GM21360 (cell line): ENCODE results near the gene KMT5C.

Source experiments
- ATAC-seq: cut with Tn5 transposase; IDR thresholded peaks from one replicate; pipeline ENCODE4 v1.9.1; 2021; ENCODE audit warnings: mild to moderate bottlenecking, moderate library complexity; ENCODE audit not compliant: unreplicated experiment

KMT5C gene

DNA sequence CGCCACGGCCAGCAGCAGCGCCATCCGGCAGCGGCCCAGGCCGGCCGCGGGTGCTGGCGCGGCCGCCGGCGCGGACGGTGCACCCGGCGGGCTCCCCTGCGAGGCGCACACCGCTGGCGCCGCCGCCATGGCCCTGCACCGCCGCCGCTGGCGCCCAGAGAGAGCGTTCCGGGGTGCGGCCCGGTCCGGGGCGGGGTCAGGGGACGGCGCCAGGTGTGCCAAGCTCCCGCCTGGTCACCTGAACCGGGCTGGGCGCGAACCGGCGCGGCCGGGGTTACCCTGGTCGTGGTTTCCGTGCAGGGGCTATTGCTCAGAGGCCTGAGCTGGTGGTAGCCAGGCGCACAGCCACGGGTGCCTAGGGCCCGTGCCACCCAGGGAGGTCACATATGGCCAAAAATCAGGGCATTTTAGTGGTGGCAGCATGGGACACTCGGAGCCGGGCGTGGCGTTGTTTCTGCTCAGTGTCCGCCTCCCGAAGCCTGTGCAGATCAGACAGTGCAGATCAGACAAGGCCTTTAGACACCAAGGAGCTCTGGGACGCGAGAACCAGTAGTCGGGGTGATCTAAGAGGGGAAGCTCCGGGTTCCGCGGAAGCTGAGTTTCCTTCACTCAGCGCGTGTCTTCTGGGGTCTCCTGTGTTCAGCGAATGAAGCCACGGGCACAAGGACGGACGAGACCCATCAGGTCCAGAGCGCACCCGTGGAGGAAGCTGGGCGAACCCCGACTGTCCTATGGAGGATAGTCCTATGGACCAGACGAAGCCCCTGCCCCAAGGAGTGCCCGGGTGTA, 44.6 kb downstream of the KMT5C start, which contains the start of gene TMEM238:
Gene TMEM238 (minus strand): TSS at position 162 of the 789 bp plus-strand sequence. CDS start 33 bp downstream, at position 129.
- no peak for ATAC-seq

- ATAC-seq, result peak; percentile 43
Observed at GRCh38 chr19:55384920-55385723, 45.4 kb downstream of the KMT5C start.

DNA sequence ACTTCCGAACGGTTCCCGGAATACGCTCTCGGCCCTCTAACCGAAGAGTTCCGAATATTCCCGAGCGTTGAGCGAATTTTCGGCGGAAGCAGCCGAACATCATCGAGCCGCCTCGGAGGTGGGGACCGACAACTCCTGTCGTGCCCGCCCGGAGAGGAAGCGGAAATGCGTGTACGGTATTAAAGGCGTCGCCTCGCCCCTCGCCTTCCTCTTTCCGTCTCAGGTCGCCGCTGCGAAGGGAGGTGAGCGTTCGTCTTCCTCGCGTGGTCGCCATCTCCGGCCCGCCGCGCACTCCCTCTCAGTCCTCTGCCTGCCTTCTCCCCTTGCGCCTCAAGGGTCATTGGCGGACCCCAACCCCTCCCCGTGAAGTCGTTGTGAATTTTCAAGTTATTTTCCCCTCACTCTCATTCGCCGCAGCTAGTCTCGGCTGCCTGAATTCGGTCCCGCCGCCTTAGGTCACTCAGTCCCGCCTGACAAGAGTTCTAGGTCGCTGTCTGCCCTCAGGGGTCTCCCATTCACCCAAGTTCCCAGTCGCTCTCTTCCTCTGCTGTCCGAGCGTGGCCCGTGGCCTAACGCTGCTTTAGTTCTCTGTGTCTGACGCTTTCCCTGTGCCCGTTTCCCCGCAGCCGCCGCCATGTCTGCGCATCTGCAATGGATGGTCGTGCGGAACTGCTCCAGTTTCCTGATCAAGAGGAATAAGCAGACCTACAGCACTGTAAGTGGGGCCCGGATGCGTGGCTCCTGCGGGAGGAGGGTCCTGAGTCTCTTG, 46.2 kb downstream of the KMT5C start, which contains the start of gene RPL28:
Gene RPL28 (plus strand): TSS at position 209 of the 769 bp plus-strand sequence. CDS start 426 bp downstream, at position 635.
- ATAC-seq, result peak; percentile 51

DNA sequence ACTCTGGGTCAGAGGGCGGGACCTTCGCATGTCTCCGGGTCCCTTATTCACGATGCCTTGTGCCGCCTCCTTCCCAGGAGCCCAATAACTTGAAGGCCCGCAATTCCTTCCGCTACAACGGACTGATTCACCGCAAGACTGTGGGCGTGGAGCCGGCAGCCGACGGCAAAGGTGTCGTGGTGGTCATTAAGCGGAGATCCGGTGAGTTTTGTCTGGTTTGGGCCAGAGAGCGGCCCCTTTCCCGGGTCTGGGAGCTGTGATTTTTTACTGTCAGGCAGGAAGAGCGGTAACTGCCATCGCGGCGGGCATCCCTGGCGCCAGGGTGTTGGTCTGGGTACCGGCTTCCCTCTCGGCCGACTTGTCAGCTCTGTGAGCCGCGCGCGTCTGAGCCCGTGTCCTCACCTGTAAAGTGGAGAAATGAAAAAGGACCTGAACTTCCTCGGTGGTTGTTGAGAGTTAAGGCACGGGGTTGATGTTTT, 46.9 kb downstream of the KMT5C start:
- ATAC-seq, result no peak

DNA sequence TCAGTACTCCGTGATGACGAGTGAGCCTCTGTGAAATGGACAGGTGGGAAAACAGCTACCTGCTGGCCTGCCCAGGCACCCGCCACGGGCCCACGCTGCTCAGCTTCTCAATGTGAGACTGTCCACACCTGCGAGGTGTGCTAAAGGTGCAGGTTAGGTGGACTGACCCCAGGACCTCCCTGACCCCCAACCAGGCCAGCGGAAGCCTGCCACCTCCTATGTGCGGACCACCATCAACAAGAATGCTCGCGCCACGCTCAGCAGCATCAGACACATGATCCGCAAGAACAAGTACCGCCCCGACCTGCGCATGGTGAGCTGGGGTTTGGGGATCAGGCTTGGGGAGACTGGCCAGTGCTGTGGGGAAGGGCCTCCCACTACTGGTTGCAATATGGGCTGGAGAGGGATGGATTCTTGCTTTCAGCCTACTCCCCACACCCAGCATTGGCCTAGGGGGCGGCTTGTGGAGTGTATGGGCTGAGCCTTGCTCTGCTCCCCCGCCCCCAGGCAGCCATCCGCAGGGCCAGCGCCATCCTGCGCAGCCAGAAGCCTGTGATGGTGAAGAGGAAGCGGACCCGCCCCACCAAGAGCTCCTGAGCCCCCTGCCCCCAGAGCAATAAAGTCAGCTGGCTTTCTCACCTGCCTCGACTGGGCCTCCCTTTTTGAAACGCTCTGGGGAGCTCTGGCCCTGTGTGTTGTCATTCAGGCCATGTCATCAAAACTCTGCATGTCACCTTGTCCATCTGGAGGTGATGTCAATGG, 48.2 kb downstream of the KMT5C start:
- no peak for ATAC-seq

DNA sequence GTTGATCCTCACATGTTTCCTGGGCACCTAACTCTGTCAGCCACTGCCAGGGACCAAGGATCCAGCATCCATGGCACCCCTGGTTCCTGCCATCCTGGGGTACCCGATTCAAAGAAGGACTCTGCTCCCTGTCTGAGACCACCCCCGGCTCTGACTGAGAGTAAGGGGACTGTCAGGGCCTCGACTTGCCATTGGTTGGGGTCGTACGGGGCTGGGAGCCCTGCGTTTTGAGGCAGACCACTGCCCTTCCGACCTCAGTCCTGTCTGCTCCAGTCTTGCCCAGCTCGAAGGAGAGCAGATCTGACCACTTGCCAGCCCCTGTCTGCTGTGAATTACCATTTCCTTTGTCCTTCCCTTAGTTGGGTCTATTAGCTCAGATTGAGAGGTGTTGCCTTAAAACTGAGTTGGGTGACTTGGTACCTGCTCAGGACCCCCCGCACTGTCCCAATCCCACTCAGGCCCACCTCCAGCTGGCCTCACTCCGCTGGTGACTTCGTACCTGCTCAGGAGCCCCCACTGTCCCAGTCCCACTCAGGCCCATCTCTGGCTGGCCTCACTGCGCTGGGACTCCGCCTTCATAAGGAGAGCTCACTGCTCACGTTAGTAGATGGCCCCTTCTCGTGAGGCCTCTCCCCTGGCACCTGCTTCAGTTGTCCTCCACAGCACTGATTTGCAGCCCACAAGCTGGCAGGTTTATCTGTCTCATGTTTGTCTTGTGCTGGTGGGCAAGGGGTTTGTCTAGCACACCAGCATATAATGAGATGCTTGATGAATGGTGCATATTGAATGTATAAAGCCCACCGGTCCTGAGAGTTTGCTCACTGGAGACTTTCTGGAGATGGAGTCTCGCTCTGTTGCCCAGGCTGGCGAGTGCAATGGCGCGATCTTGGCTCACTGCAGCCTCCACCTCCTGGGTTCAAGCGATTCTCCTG, 50.0 kb downstream of the KMT5C start:
- ATAC-seq, result no peak

GRCh38 chr19:55390461-55390880, 50.8 kb downstream of the KMT5C start:
- no peak for ATAC-seq

- no peak for ATAC-seq
Observed at GRCh38 chr19:55391191-55391670, 51.6 kb downstream of the KMT5C start.

DNA sequence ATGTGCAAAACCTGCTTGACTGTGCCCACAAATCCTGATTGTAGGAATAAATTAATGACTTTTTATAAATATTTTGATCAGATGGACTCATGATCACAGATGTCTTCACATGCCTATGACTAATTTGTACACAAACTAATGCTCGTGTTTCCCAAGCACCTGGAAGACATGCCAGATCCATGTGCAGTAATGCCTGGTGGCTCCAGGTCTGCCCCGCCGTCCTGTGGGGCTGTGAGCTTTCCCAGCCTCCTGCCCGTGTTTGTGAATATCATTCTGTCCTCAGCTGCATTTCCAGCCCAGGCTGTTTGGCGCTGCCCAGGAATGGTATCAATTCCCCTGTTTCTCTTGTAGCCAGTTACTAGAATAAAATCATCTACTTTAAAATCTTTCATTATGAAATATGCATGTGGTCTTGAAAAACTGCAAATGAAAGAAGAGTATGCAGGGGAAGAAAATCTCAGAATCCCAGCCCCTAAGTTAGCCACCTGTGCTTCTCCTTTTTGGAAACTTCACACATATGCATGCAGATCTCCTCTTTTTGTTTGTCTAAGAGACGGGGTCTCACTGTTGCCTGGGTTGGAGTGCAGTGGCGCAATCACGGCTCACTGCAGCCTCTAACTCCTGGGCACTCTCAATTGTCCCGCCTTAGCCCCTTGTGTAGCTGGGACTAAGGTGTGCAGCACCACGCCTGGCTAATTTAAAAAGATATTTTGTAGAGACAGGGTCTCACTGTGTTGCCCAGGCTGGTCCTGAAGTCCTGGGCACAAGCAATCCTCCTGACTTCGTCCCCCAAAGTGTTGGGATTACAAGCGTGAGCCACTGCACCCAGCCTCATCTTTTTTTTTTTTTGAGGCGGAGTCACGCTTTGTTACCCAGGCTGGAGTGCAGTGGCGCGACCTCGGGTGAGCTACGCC, 52.3 kb downstream of the KMT5C start:
- ATAC-seq, result no peak

DNA sequence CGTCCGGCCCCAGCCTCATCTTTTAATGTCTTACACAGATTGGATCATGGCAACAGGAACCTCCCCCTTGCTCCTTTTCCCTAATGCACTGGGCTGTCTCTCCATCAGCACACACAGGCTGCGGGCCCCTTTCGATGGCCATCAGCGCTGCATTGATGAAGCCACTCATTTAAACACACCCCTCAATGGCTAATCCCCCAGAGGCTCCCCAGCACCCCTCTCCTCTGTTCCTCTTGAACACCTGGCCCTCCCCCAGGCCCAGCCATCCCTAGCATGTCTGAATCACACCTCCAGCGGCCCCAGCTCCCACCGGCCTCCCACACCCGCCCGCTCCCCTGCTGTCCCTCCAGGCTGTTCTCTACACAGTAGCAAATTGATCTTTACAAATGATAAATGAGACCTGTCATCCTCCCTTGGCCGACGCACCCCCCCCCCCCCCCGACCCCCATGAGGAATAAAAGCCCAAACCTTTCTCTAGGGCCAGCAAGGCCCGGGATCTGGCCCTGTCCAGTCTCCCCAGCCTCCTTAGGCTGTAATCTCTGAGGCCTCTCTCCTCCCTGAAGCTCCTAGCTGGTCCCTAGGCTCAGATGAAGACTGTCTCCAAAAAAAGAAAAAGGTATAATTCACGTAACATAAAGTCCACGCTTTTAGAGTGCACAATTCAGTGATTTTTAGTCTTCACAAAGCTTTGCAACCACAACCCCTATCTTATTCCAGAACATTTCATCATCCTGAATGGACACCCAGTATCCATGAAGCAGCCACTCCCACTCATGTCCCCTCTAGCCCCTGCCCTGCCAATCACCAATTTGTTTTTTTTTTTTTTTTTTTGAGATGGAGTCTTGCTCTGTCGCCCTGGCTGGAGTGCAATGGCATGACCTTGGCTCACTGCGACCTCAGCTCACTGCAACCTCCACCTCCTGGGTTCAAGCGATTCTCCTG, 53.4 kb downstream of the KMT5C start:
- ATAC-seq, result no peak
